B cell (primary cell): ENCODE results near the gene ZNF618. TPM values are rescaled to one million over a fixed set of nuclear protein-coding genes. Genes with fewer than 3 reads are reported as not detected.

Experiments
- ATAC-seq: fragments of 200-7000 bp; cut with Tn5 transposase; one replicate; pipeline ENCODE4 v1.10.0; 2021; ENCODE audit warnings: low read depth, mild to moderate bottlenecking, moderate number of reproducible peaks, moderate library complexity
- CTCF ChIA-PET: fragments of 350-600 bp; sonication (Branson Sonifier 250); formaldehyde crosslinking; loops from one replicate; lab custom pipeline; 2021; ENCODE audit warnings: antibody characterized with exemption, inconsistent platforms; lab: Charles Lee
- POLR2A ChIA-PET: fragments of 350-600 bp; sonication (Branson Sonifier 250); formaldehyde crosslinking; loops from one replicate; lab custom pipeline; 2021; ENCODE audit warnings: antibody characterized with exemption; lab: Charles Lee
- DNase-seq: peaks from one replicate; pipeline ENCODE4 v3.0.0; 2013
- H2AFZ ChIP-seq: 2 replicates; pipeline ENCODE4 v1.6.1; 2012; ENCODE audit warnings: mild to moderate bottlenecking, low read depth, low read length; ENCODE audit not compliant: insufficient read depth, poor library complexity, severe bottlenecking
- H3K27ac ChIP-seq, 2 donors: 1 replicate in 1 of 2; 2 replicates in 1 of 2; pipeline ENCODE4 v1.5.1; 2012 to 2013; ENCODE audit warnings: low read length in 2 of 2, mild to moderate bottlenecking in 2 of 2, moderate library complexity in 1 of 2
- H3K27me3 ChIP-seq, 4 experiments: fragments of 200-600 bp in 1 of 4; sonication (generic) in 1 of 4; replicated peaks in 1 of 4; 1 replicate in 2 of 4; 2 replicates in 2 of 4; pipeline versions ENCODE4 v1.6.1 to v1.7.0; 2013 to 2016; ENCODE audit warnings: low read length in 3 of 4, mild to moderate bottlenecking in 2 of 4, mixed read lengths in 1 of 4, moderate library complexity in 1 of 4; ENCODE audit not compliant: insufficient read depth in 4 of 4, control insufficient read depth in 3 of 4; ENCODE audit errors: control extremely low read depth in 1 of 4
- H3K36me3 ChIP-seq, 2 experiments: replicated peaks in 1 of 2; 1 replicate in 1 of 2; 2 replicates in 1 of 2; pipeline versions ENCODE4 v1.6.1 to v1.7.1; 2013; ENCODE audit warnings: low read length in 1 of 2; ENCODE audit not compliant: insufficient read depth in 2 of 2, control insufficient read depth in 1 of 2; ENCODE audit errors: control extremely low read depth in 1 of 2, extremely low read depth in 1 of 2
- H3K4me1 ChIP-seq, 2 donors: fragments of 200-600 bp in 1 of 2; sonication (generic) in 1 of 2; 1 replicate in 1 of 2; 2 replicates in 1 of 2; pipeline versions ENCODE4 v1.5.1 to v1.6.1; 2013 to 2017; ENCODE audit warnings: low read length in 2 of 2; ENCODE audit not compliant: control insufficient read depth in 2 of 2, insufficient read depth in 2 of 2
- H3K4me2 ChIP-seq: replicated peaks from 2 replicates; pipeline ENCODE3; 2012; ENCODE audit warnings: mild to moderate bottlenecking, low read depth, low read length; ENCODE audit not compliant: poor library complexity, severe bottlenecking
- H3K4me3 ChIP-seq, 5 experiments: fragments of 200-600 bp in 1 of 5; sonication (generic) in 1 of 5; 1 replicate in 3 of 5; 2 replicates in 2 of 5; pipeline versions ENCODE4 v1.5.1 to v1.7.0; 2011 to 2016; ENCODE audit warnings: low read length in 4 of 5, mild to moderate bottlenecking in 4 of 5, low read depth in 2 of 5, control low read depth in 1 of 5, moderate library complexity in 1 of 5; ENCODE audit not compliant: insufficient read depth in 1 of 5; ENCODE audit errors: control extremely low read depth in 1 of 5, extremely low read depth in 1 of 5
- H3K79me2 ChIP-seq: fragments of 200-600 bp; sonication (generic); one replicate; pipeline ENCODE4 v1.6.0; 2016; ENCODE audit warnings: low read length; ENCODE audit not compliant: control insufficient read depth, insufficient read depth
- H3K9ac ChIP-seq: fragments of 200-600 bp; sonication (generic); 2 replicates; pipeline ENCODE4 v1.6.1; 2017; ENCODE audit warnings: mild to moderate bottlenecking, low read length, moderate library complexity
- H3K9me3 ChIP-seq, 3 donors: one replicate each; pipeline versions ENCODE4 v1.6.1 to v1.7.1; 2013; ENCODE audit warnings: low read length in 2 of 3; ENCODE audit not compliant: control insufficient read depth in 2 of 3, insufficient read depth in 1 of 3; ENCODE audit errors: control extremely low read depth in 1 of 3
- H4K20me1 ChIP-seq: 2 replicates; pipeline ENCODE4 v1.6.0; 2012; ENCODE audit warnings: mild to moderate bottlenecking, low read length; ENCODE audit not compliant: insufficient read depth, control insufficient read depth, poor library complexity, severe bottlenecking
- H3K27ac Mint-ChIP-seq: one replicate; pipeline ENCODE4 v1.8.0; 2021; ENCODE audit warnings: mixed read lengths
- H3K27me3 Mint-ChIP-seq: one replicate; pipeline ENCODE4 v1.8.0; 2021; ENCODE audit warnings: mixed read lengths
- H3K4me1 Mint-ChIP-seq: one replicate; pipeline ENCODE4 v1.8.0; 2021; ENCODE audit warnings: mixed read lengths
- H3K4me3 Mint-ChIP-seq: one replicate; pipeline ENCODE4 v1.8.0; 2021; ENCODE audit warnings: mixed read lengths
- H3K9me3 Mint-ChIP-seq: one replicate; pipeline ENCODE4 v1.8.0; 2022; ENCODE audit warnings: mixed read lengths; ENCODE audit not compliant: insufficient read depth
- EZH2 ChIP-seq: IDR thresholded peaks from 2 replicates; pipeline ENCODE4 v1.6.1; 2012; ENCODE audit warnings: borderline replicate concordance, low read depth, mild to moderate bottlenecking, moderate library complexity, low read length; ENCODE audit not compliant: insufficient read depth, poor library complexity, severe bottlenecking
- WGBS: methylation state at CpG from one replicate; pipeline ENCODE4 v1.1.5; 2013; ENCODE audit warnings: missing lambda C conversion rate; ENCODE audit not compliant: insufficient coverage; 5-methylcytosine and 5-hydroxymethylcytosine counted together
- intact Hi-C: fragments of 100-400 bp; cut with micrococcal nuclease; formaldehyde crosslinking; loops from one replicate; pipeline ENCODE4 v1.10.0; 2022
- polyA plus RNA-seq: library from polyadenylated mRNA; depleted of rRNA; stranded (reverse); fragments of >200 nt; gene quantifications from 2 replicates; pipeline ENCODE4 v1.2.3, GENCODE V29; 2012
- total RNA-seq, 2 donors: library from RNA; stranded (reverse); fragments of 120-200 nt in 1 of 2; gene quantifications; 1 replicate in 1 of 2; 2 replicates in 1 of 2; pipeline versions ENCODE4 v1.2.3 to v1.2.4, GENCODE V29; 2013 to 2022
- TF ChIP-seq, protein P1 (sequence below): fragments of 200-600 bp; IDR thresholded peaks from one replicate; pipeline ENCODE4 v1.8.0; 2022; ENCODE audit warnings: antibody characterized with exemption, mild to moderate bottlenecking

Gene ZNF618
- total and polyA plus RNA-seq, 2 donors (not counting 1 experiment from before 2014, with no cell fraction given): 1.4 to 2.5 TPM

DNA sequence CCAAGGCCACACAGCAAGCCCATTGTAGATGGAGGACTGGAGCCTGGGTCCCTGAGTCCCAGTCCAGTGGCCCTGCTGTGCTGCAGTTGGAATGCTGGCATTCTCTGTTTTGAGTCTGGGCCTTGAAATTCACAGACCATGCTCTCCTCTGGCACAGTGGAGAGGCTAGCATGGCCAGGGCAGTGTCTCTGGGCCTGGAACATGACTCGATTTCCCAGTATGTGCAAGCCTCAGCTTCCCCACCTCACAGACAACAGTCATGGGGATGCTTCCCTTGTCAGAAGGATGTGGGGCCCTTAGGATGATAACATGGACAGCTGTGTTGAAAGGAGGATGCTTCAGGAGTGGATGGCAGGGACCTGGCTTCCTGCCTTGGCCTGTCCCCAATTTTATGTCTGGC is 110.8 kb downstream of the ZNF618 start:
- Histone ChIP-seq H3K27ac (no peak overlapping the region), H3K27me3 (no peaks in the 10 kb centered on the region), H3K4me1 (peaks cover under 1 to 2% of the 10 kb centered on the region in 2 donors), H3K9me3 (no peaks in the 10 kb centered on the region), H3K36me3 (no peaks in the 10 kb centered on the region), H3K4me2 (no peak overlapping the region), H3K9ac (no peak overlapping the region), H3K4me3 (no peak overlapping the region), H4K20me1 (no peaks in the 10 kb centered on the region), H2AFZ (no peak overlapping the region), H3K79me2 (no peaks in the 10 kb centered on the region)
- DNase-seq: no peak
- ChIA-PET CTCF (no interaction called here), POLR2A (no interaction called here)
- Mint-ChIP-seq H3K4me3 (no peak overlapping the region), H3K27ac (no peak overlapping the region), H3K9me3 (no peaks in the 10 kb centered on the region), H3K27me3 (no peaks in the 10 kb centered on the region), H3K4me1 (no peaks in the 10 kb centered on the region)
- intact Hi-C loops: no loop called here
- TF ChIP-seq, protein P1, sequence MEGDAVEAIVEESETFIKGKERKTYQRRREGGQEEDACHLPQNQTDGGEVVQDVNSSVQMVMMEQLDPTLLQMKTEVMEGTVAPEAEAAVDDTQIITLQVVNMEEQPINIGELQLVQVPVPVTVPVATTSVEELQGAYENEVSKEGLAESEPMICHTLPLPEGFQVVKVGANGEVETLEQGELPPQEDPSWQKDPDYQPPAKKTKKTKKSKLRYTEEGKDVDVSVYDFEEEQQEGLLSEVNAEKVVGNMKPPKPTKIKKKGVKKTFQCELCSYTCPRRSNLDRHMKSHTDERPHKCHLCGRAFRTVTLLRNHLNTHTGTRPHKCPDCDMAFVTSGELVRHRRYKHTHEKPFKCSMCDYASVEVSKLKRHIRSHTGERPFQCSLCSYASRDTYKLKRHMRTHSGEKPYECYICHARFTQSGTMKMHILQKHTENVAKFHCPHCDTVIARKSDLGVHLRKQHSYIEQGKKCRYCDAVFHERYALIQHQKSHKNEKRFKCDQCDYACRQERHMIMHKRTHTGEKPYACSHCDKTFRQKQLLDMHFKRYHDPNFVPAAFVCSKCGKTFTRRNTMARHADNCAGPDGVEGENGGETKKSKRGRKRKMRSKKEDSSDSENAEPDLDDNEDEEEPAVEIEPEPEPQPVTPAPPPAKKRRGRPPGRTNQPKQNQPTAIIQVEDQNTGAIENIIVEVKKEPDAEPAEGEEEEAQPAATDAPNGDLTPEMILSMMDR: no peak
- TF ChIP-seq EZH2: no peak
- no CpG with 5 or more reads among the region's 1 CpG for WGBS
- no peak for ATAC-seq

DNA sequence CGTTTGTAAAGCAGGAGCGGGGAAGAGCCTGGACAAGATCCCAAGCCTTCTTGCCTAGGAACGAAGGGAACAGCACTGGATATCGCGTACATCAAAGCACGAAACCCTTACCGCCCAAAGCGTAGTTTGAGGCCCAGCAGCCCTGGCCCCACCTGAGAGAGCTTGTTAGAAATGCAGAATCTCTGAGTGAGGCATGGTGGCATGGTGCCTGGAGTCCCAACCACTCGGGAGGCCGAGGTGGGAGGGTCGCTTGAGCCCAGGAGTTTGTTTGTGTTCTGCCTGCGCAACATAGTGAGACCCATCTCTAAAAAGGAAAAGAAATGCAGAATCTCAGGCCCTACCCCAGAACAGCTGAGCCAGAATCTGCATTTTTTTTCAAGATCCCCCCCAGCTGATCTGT is 111.4 kb downstream of the ZNF618 start:
- WGBS: 87% methylated on average over 12 of the region's 12 CpGs
- Histone ChIP-seq H3K9me3 (no peaks in the 10 kb centered on the region), H3K4me2 (no peak overlapping the region), H2AFZ (no peak overlapping the region), H3K4me1 (peaks cover 7 to 8% of the 10 kb centered on the region in 2 donors), H3K9ac (no peak overlapping the region), H3K4me3 (no peak overlapping the region), H3K27me3 (no peaks in the 10 kb centered on the region), H3K27ac (no peak overlapping the region), H4K20me1 (no peaks in the 10 kb centered on the region), H3K79me2 (no peaks in the 10 kb centered on the region), H3K36me3 (no peaks in the 10 kb centered on the region)
- TF ChIP-seq, protein P1: no peak
- TF ChIP-seq EZH2: no peak
- Mint-ChIP-seq H3K9me3 (no peaks in the 10 kb centered on the region), H3K4me3 (no peak overlapping the region), H3K27ac (no peak overlapping the region), H3K4me1 (peaks cover 5% of the 10 kb centered on the region), H3K27me3 (no peaks in the 10 kb centered on the region)
- DNase-seq (no peak), ATAC-seq (no peak)
- intact Hi-C loops: no loop called here
- POLR2A ChIA-PET: no interaction called here
- CTCF ChIA-PET: no interaction called here
